Measurements from ENCODE around the gene PLGRKT. TPM values are rescaled to one million over a fixed set of nuclear protein-coding genes. Genes with fewer than 3 reads are reported as not detected.

PLGRKT gene
- total RNA-seq, 1 experiment from 2014 or later, result 19.2 TPM

GRCh38 chr9:5430912-5431311, 6.8 kb downstream of the PLGRKT start (continued):
- TF ChIP-seq CTCF (IDR thresholded peaks at IDR 0.05) (no peak), E2F4 (CRISPR knock-in tag; IDR thresholded peaks at IDR 0.05; ENCODE audit: borderline replicate concordance, low read depth) (no peak), TP53 (CRISPR knock-in tag; IDR thresholded peaks at IDR 0.05) (no peak), ZNF219 (CRISPR knock-in tag; IDR thresholded peaks at IDR 0.05; ENCODE audit: borderline replicate concordance) (no peak)

- TF ChIP-seq MLX (CRISPR knock-in tag; IDR thresholded peaks at IDR 0.05) (no peak), SMAD4 (CRISPR knock-in tag; IDR thresholded peaks at IDR 0.05) (no peak), SOX15 (CRISPR knock-in tag; IDR thresholded peaks at IDR 0.05) (no peak), SMAD3 (CRISPR knock-in tag; IDR thresholded peaks at IDR 0.05; ENCODE audit: borderline replicate concordance) (no peak), MXD4 (CRISPR knock-in tag; IDR thresholded peaks at IDR 0.05; ENCODE audit: borderline replicate concordance) (no peak), NFATC4 (CRISPR knock-in tag; IDR thresholded peaks at IDR 0.05) (no peak), JUN (CRISPR knock-in tag; IDR thresholded peaks at IDR 0.05) (no peak), ETV6 (CRISPR knock-in tag; IDR thresholded peaks at IDR 0.05) (no peak), ZBTB43 (CRISPR knock-in tag; IDR thresholded peaks at IDR 0.05) (no peak), GABPB1 (CRISPR knock-in tag; IDR thresholded peaks at IDR 0.05) (no peak), E2F5 (CRISPR knock-in tag; IDR thresholded peaks at IDR 0.05) (no peak), ZNF219 (CRISPR knock-in tag; IDR thresholded peaks at IDR 0.05; ENCODE audit: borderline replicate concordance) (no peak), ELF4 (CRISPR knock-in tag; IDR thresholded peaks at IDR 0.05; ENCODE audit: low read depth) (no peak), IRF2 (CRISPR knock-in tag; IDR thresholded peaks at IDR 0.05; ENCODE audit: borderline replicate concordance, low read depth) (no peak), ZNF317 (CRISPR knock-in tag; IDR thresholded peaks at IDR 0.05; ENCODE audit: borderline replicate concordance, low read depth) (no peak), NR2C2 (CRISPR knock-in tag; IDR thresholded peaks at IDR 0.05) (no peak), MAX (CRISPR knock-in tag; IDR thresholded peaks at IDR 0.05) (no peak), ATF1 (CRISPR knock-in tag; IDR thresholded peaks at IDR 0.05) (no peak)
- no peak overlapping the region for H3K27ac Mint-ChIP-seq
- ATAC-seq (no peak), DNase-seq (ENCODE audit: low spot score) (no peak)
- ChIA-PET POLR2A (no interaction called here), CTCF (interaction anchor here (2.5 kb wide), 1 partner anchor 244 kb away, joined by 9 read pairs; no protein-coding TSS in a partner anchor)
- H3K4me1 Mint-ChIP-seq, result no peaks in the 10 kb centered on the region
- no peak overlapping the region for H3K4me3 Mint-ChIP-seq
- no peaks in the 10 kb centered on the region for H3K27me3 Mint-ChIP-seq (ENCODE audit: low read depth)
- H3K36me3 Mint-ChIP-seq, result peaks cover 36% of the 10 kb centered on the region
- H3K9me3 Mint-ChIP-seq, result peaks cover 2% of the 10 kb centered on the region
These were observed 7.7 kb downstream of the PLGRKT start for GRCh38 chr9:5429873-5430564.
